Measurements from ENCODE around the gene RFX7.
"Not testable (repeated sequence)": the region's sequence is repeated elsewhere in the genome, so short reads cannot be mapped to it uniquely, and the experiment has no call there.

The RFX7 gene

DNA sequence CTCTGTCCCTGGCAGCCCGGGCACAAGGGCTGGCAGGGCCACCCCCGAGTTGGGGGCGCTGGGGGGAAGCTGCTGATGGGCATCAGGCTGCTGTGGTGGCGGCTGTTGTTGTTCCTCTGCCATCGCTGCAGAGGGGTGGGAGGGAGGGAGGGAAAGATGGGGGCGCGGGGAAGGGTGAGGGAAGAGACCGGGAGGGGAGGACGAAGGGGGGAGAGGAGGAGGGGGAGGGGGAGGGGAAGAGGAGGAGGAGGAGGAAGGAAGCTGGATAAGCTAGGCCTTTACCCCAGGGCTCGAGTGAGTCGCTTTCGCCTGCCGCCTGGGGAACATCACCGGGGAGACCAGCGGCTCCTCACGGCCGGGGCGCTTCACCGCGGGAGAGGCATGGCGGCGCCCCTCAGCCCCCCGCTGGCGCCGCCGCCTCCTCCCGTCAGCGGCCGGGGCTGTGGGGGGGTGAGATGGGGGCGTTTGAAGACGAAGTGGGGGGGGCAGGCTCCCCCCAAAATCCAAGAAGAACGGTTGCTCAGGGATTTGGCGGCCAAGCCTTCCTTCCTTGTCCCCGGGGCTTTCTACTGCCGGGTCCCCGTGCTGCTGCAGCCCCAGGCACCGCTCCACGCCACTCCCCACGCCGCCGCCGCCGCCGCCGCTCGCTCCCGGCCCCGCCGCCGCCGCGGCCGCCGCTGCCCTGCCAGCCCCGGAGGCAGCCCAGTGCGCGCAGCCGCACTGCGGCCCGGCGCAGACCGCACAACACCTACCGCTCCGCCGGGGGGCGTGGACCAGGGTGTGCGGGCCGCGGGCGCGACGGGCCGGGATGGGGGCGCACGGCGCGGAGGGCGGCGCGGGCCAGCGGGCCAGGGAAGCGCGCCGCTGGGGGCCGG is at the start of gene RFX7:
Gene RFX7 (minus strand): TSS at position 717 of the 875 bp plus-strand sequence. CDS start 594 bp downstream, at position 123.
- peak; percentile 51 for DNase-seq

- no peak for DNase-seq
Measured at GRCh38 chr15:56292546-56293316, 49.1 kb upstream of the RFX7 start.

DNA sequence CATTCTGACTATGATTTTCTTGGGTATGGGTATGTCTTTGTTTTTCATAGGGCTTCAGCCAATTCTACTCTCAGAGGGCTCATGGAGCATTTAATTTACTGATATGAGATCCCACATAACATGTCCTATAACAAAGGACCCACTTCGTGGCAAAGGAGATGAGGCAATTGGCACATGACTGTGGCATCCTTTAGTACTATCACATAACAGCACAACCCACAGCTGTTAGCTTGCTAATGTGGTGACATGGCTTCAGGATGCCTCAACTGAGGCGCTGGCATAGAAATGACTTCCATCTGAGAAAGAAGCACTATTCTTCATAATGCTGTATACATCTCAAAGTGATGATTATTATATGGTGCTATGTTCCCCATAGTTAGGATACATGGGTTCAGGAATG is 48.1 kb upstream of the RFX7 start:
- DNase-seq, result no peak

DNA sequence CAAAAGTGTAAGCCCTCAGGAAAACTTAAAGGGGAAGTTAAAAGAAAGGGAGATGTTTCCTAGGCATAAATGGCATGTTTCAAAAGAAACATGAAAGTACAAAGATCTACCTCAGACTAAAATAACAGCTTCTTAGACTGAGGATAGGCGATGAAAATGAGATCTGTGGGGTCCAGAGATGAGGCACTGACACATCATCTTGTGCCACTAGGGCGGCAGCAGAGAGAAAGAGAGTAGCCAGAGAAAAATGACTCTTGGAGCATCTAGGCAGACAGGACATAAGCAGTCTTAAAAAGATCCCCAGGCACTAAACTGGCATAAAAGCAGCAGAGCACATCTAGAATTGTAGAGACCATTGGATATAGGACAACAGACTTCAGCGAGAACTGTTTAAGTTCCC is 42.5 kb upstream of the RFX7 start:
- no peak for DNase-seq

- DNase-seq, result no peak
Measured at GRCh38 chr15:56281145-56281544, 37.5 kb upstream of the RFX7 start.

GRCh38 chr15:56273724-56274123 is 30.0 kb upstream of the RFX7 start:
- DNase-seq, result no peak

DNA sequence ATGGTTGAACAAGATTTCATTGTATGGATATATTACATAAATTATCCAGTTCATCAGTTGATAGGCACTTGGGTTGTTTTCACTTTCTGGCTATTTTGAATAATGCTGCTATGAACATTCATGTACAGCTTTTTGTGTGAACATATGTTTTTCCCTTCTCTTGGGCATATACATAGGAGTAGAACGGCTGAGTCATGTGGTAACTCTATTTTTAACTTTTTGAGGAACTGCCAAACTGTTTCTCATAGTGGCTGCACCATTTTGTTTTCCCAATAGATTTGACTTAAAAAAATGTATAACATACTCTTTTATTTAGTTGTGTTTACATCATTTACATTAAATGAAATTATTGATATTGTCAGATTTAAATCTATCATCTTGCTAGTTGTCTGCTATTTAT is 28.8 kb upstream of the RFX7 start:
- no peak for DNase-seq

DNA sequence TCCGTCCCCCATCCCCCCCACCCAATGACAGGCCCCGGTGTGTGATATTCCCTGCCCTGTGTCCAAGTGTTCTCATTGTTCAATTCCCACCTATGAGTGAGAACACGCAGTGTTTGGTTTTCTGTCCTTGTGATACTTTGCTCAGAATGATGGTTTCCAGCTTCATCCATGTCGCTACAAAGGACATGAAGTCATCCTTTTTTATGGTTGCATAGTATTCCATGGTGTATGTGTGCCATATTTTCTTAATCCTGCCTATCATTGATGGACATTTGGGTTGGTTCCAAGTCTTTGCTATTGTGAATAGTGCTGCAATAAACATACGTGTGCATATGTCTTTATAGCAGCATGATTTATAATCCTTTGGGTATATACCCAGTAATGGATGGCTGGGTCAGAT is 22.8 kb upstream of the RFX7 start:
- not testable (repeated sequence) for DNase-seq

- no peak for DNase-seq
Measured at GRCh38 chr15:56261854-56262509, 18.3 kb upstream of the RFX7 start.

GRCh38 chr15:56257306-56257705 is 13.6 kb upstream of the RFX7 start:
- DNase-seq, result not testable (repeated sequence)

DNA sequence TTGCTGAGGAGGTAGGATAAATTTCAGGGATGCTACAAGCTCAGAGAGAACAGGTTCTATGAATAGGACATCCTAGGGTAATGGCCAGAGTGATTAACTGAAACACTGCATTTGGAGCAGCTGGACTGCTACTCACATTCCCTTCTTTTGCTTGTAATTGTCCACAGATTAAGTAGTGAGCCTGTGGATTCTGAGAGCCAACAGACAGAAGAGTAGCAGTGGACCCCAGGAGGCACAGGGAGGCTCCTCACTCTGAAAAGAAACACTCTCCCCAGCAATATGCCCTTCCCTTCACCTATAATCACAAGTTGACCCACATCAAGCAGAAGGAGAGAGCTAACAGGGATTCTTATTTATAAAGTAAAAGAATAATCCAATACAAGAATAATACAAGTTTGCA is 10.6 kb upstream of the RFX7 start:
- DNase-seq, result no peak

DNA sequence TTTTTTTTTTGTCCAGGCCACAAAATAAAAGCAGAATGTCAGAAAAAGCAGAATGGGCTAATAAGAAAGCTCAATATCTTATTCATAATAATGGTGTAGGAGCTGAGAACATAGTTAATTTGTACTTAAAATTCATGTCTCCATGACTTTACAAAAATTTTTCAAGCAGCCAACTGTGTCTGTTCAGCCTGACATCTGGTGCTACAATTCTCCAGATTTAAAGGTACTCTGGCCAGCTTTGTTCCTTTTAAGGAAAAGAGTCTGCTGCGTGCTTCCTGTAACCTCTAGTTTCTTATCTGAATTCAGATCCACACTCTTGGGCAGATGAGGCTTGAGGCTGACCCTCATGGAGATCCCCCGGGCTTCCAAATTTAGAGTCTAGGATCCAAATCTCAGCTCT is 8.7 kb upstream of the RFX7 start:
- peak; percentile 32 for DNase-seq

- no peak for DNase-seq
Measured at GRCh38 chr15:56251315-56252095, 7.8 kb upstream of the RFX7 start.

DNA sequence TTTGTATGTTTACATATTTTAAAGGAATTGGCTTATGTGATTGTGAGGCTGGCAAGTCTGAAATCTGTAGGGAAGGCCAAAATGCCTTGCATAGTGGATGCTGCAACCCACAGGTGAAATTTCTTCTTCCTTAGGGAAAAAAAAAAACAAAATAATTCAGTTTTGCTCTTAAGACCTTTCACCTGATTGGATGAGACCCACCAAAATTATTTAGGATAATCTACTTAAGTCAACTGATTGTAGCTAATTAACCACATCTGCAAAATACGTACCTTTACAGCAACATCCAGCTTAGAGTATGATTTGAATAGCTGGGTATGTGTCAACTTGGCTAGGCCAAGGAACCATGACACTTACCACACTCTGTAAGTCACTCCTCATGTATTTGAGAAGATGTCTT is 6.9 kb upstream of the RFX7 start:
- no peak for DNase-seq

GRCh38 chr15:56249092-56249491 is 5.4 kb upstream of the RFX7 start:
- DNase-seq, result peak; percentile 6

DNA sequence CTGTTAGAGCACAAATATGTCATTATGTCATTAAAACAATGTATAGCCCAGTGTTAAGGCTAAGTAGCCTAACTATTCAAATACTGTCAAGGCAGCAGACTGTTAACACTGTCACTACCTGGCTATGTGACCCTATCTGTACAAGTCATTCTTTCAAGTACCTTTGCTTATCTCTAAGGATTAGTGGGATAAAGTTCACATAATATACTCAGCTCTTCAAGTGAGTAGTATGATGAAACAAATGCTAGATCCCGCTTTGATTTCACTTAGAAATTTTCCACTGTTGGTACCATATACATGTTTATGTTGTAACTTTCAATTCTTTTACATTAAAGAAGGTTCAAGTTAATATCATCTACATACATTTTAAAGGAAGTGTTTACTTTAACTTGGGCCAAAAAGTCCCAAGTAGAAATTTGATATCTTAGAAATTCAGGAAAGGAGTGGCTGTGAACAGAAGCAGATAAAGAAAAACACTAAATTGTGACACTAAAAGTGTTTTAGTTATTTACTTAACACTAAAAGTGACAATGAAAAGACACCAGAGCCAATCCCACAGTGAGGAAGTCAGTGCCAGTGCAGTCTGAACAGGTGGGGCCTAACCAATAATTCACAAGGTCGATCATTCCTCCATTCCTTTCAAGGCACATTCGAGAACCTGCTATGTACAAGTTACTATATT is 4.8 kb upstream of the RFX7 start:
- DNase-seq, result no peak

GRCh38 chr15:56247266-56247665 is 3.6 kb upstream of the RFX7 start:
- DNase-seq, result no peak

DNA sequence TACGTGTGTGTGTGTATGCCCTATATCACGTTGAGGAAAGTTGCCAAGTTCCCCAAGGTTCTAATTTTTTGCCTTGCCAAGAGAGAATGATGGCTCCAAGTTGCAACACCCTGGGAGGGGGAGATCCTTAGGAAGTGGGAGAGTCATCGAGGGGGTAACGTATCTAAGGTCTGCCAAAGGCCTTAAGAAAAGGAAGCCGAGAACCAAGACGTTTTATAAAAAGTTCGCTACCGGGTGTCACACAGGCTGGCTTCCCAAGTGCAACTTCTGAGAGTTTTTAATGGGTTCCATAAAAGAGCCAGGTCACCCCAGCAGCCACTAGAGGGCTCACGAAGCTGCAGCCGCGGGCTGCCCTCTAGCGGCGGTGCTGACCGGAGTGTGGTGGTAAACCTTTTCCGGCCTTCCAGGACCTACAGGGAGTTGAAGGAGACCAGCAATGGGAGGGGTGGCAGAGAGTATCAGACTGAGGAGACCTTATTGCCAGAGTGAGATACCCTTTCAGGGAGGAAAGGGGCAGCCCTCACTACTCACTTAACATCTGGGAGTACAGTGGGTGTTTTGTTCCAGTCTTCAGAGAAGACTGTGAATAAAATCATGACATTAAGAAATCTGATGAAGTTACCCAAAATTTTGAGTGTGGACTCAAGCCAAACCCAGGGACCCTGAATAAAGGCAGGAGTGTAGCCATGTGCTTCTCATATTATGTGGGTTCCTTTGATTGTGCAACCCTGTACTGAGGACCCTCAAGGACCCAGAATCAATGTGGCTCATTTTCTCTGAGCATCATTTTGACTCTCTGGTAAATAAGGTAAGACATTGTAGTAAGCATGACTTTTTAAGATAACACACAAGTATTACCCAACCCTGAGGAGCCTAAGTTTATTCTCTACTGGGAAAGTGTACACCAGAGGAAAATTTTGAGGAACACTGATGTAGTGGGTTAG is 2.5 kb upstream of the RFX7 start:
- peak; percentile 81 for DNase-seq

DNA sequence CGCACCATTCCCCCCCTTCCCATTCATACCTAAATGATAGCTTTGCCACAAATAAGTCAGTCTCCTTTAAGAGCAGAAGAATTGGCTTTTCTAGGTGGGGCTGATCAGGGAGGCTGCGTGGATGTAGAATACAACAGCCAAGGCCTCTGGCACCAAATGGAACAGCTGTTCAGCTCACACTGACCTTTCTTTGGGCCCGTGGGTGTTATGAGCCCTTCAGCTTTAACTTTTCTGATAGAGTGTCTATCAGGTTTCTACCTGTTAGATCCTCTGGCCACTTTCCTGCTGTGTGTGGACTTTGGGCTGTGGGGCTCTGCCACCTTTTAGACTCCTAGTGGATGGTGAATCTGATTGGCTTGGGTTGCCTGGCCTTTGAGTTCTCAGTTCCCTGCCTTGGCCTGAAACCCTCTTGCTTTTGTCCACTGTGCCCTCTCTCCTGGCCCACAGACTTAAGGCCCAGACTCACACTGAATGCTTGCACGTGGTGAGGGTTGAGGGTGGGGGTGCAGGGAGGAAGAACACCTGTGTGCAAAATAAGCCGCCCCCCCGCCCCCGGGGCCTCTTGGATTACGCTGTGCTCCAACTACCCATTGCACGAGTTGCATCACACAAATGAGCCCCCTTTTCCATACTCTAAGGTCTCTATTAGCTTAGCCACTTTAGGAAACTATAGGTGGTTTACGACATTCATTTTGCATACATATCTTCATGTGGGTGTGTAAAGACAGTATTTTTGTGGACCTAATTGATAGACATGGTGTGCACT is 1.3 kb upstream of the RFX7 start:
- DNase-seq, result no peak

Data from NCI-H446 treated with DMSO at 0.1 percent for 48 hours (cell line).